Ascending aorta (tissue), 2 donors: Measurements from ENCODE around the gene STK17B. TPM values are rescaled to one million over a fixed set of nuclear protein-coding genes. Genes with fewer than 3 reads are reported as not detected.

Experiments
- DNase-seq, 2 donors: peaks; one replicate each; pipeline ENCODE4 v3.0.0-alpha.2; 2019; ENCODE audit warnings: low spot score in 2 of 2
- H3K27ac ChIP-seq, 2 donors: fragments of 200-600 bp; sonication (generic); one replicate each; pipeline ENCODE4 v1.5.1; 2016 to 2017; ENCODE audit warnings: mild to moderate bottlenecking in 1 of 2
- H3K27me3 ChIP-seq: fragments of 200-600 bp; sonication (generic); one replicate; pipeline ENCODE4 v1.5.1; 2017
- H3K36me3 ChIP-seq, 2 donors: fragments of 200-600 bp; sonication (generic); one replicate each; pipeline ENCODE4 v1.5.1; 2016
- H3K4me1 ChIP-seq, 2 donors: fragments of 200-600 bp; sonication (generic); one replicate each; pipeline ENCODE4 v1.5.1; 2016 to 2017; ENCODE audit warnings: mild to moderate bottlenecking in 1 of 2
- H3K4me3 ChIP-seq, 2 donors: fragments of 200-600 bp; sonication (generic); one replicate each; pipeline ENCODE4 v1.5.1; 2016 to 2017; ENCODE audit warnings: mild to moderate bottlenecking in 1 of 2
- H3K9me3 ChIP-seq, 2 donors: fragments of 200-600 bp; sonication (generic); one replicate each; pipeline ENCODE4 v1.5.1; 2016
- intact Hi-C: fragments of 100-400 bp; cut with DNase I; formaldehyde crosslinking; loops from one replicate; pipeline ENCODE4 v1.15.1; 2023
- total RNA-seq: library from RNA; depleted of rRNA; stranded (reverse); fragments of >200 nt; gene quantifications from one replicate; pipeline ENCODE4 v1.1.0, GENCODE V29; 2016
- TF ChIP-seq, protein P1 (sequence below), 3 experiments: fragments of 200-600 bp in 2 of 3; fragments of 450-650 bp in 1 of 3; sonication (generic) in 2 of 3; IDR thresholded peaks; one replicate each; pipeline ENCODE4 v1.5.1; 2016 to 2019; ENCODE audit warnings: antibody characterized with exemption in 3 of 3, mild to moderate bottlenecking in 1 of 3, moderate library complexity in 1 of 3

The STK17B gene
- total RNA-seq, 1 donor from 2014 or later = 8.4 TPM

DNA sequence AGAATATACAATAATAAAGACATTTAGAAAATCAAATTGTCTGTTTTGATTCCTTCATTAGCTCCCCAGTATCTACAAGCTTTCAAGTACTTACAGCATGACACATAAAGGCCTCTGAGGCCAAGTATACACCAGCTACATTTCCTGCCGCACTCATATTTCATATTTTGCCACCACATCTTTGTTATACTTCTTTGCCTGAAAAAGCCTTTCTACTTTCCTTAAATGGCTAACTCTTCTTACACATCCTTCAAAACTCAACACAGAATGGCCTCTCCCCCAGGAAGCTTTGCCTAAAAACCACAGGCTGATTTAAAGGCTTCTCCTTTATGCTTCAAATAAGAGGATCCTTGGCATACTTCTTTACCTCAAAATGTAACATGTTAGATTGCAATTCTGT lies 4.5 kb downstream of the STK17B start:
- DNase-seq = no peak
- Histone ChIP-seq H3K9me3 (no peaks in the 10 kb centered on the region), H3K36me3 (peaks cover 5 to 8% of the 10 kb centered on the region in 2 donors), H3K4me3 (peak overlapping the region in 1 of 2 donors; percentile 90), H3K4me1 (no peaks in the 10 kb centered on the region), H3K27ac (peak overlapping the region in 1 of 2 donors; percentile 4), H3K27me3 (no peaks in the 10 kb centered on the region)
- TF ChIP-seq, protein P1, sequence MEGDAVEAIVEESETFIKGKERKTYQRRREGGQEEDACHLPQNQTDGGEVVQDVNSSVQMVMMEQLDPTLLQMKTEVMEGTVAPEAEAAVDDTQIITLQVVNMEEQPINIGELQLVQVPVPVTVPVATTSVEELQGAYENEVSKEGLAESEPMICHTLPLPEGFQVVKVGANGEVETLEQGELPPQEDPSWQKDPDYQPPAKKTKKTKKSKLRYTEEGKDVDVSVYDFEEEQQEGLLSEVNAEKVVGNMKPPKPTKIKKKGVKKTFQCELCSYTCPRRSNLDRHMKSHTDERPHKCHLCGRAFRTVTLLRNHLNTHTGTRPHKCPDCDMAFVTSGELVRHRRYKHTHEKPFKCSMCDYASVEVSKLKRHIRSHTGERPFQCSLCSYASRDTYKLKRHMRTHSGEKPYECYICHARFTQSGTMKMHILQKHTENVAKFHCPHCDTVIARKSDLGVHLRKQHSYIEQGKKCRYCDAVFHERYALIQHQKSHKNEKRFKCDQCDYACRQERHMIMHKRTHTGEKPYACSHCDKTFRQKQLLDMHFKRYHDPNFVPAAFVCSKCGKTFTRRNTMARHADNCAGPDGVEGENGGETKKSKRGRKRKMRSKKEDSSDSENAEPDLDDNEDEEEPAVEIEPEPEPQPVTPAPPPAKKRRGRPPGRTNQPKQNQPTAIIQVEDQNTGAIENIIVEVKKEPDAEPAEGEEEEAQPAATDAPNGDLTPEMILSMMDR (IDR thresholded peaks at IDR 0.05) = no peak
- intact Hi-C loops = no loop called here

DNA sequence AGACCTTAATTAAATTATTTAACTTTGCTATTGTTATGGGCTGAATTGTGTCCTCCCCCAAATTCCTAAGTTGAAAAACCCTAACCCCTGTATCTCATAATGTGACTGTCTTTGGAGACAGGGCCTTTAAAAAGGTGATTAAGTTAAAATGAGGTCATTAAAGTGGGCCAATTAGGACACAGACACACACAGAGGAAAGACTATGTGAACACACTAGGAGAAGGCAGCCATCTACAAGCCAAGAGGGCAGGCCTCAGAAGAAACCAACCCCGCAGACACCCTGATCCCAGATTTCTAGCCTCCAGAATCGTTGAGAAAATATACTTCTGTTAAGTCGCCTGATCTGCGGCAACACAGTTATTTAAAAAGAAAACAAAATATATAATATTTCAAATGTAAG lies 6.4 kb downstream of the STK17B start:
- H3K9me3 ChIP-seq = no peaks in the 10 kb centered on the region
- no peak for DNase-seq
- no peaks in the 10 kb centered on the region for H3K4me1 ChIP-seq
- TF ChIP-seq, protein P1 (IDR thresholded peaks at IDR 0.05) = no peak
- no peak overlapping the region for H3K4me3 ChIP-seq
- H3K36me3 ChIP-seq = peaks cover 5 to 12% of the 10 kb centered on the region in 2 donors
- intact Hi-C loops = no loop called here
- H3K27ac ChIP-seq = no peak overlapping the region
- H3K27me3 ChIP-seq = no peaks in the 10 kb centered on the region

DNA sequence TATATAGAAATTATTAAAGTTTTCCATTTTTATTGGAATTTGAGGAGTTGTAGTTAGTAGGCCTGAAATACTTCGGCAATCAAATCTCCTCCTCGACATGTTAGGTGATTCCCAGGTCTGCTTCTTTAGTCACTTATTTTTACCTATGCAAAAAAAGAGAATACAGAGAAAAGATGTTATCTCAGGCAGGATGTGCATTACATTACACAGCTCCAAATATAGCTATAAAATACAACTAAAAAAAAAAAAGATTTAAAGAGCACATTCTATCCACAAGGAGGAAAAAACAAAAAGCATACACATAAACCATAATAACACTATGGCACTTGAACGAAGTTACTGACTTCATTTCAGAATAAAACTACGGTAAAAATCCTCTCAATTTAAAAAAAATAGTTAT lies 8.1 kb downstream of the STK17B start:
- Histone ChIP-seq H3K4me3 (no peak overlapping the region), H3K9me3 (no peaks in the 10 kb centered on the region), H3K27ac (no peak overlapping the region), H3K36me3 (peaks cover 5 to 12% of the 10 kb centered on the region in 2 donors), H3K4me1 (no peaks in the 10 kb centered on the region), H3K27me3 (no peaks in the 10 kb centered on the region)
- TF ChIP-seq, protein P1 (IDR thresholded peaks at IDR 0.05) = no peak
- intact Hi-C loops = no loop called here
- DNase-seq = no peak

DNA sequence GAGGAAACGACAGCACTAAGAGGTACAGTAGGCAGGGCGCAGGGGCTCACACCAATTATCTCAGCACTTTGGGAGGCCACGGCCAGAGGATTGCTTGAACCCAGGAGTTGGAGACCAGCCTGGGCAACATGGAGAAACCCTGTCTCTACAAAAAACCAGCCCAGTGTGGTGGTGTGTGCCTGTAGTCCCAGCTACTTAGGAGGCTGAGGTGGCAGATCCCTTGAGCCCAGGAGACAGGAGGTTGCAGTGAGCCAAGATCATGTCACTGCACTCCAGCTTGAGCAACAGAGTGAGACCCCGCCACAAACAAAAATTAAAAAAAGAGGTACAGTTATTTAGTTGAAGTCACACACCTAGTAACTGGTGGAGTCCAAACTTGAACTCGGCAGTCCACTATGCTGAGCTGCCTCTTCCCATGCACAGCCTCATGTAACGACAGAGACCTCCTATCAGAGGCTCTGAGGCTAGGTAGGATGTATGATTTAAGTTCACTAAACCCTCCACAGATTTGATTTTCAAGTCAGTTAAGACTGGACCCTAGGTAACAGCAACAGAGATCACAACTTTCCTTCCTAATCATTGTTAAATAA lies 8.7 kb downstream of the STK17B start:
- H3K4me3 ChIP-seq = no peak overlapping the region
- H3K4me1 ChIP-seq = no peaks in the 10 kb centered on the region
- peaks cover 5 to 12% of the 10 kb centered on the region in 2 donors for H3K36me3 ChIP-seq
- TF ChIP-seq, protein P1 (IDR thresholded peaks at IDR 0.05) = no peak
- intact Hi-C loops = no loop called here
- no peak overlapping the region for H3K27ac ChIP-seq
- DNase-seq = no peak
- H3K9me3 ChIP-seq = no peaks in the 10 kb centered on the region
- no peaks in the 10 kb centered on the region for H3K27me3 ChIP-seq

DNA sequence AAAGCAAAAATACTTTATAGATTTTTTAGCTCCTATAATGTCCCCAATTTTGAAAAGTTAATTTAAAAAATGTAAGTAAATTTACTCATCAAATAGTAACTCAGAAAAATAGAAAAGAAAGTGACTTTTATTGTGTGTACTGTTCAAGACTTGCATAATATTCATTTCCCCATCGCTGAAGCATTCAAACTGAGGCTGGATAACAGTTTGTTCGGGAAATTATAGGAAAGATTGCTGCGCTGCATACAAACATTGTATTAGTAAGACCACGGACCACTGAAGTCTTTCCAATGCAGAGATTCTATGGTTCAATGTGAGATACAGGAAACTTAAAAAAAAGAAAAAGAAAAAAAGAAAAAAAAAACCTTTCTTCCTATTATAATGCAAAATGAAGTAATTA lies 10.4 kb downstream of the STK17B start:
- intact Hi-C loops = no loop called here

More for the DNA sequence above, 10.4 kb downstream of the STK17B start:
- TF ChIP-seq, protein P1 (IDR thresholded peaks at IDR 0.05) = no peak
- Histone ChIP-seq H3K4me1 (peaks cover 0 to 5% of the 10 kb centered on the region in 2 donors), H3K27ac (no peak overlapping the region), H3K27me3 (no peaks in the 10 kb centered on the region), H3K36me3 (peaks cover 5 to 12% of the 10 kb centered on the region in 2 donors), H3K4me3 (no peak overlapping the region), H3K9me3 (no peaks in the 10 kb centered on the region)
- no peak for DNase-seq
